ENCODE results near the gene IFNL3.
A peak's percentile ranks its signal among the peaks of the same experiment; 100 is the strongest.
"Not testable (repeated sequence)": the region's sequence is repeated elsewhere in the genome, so short reads cannot be mapped to it uniquely, and the experiment has no call there.

IFNL3 gene

GRCh38 chr19:39244410-39245100 is at the start of gene IFNL3:
IFNL3 (minus strand) TSS chr19:39245006; CDS start chr19:39244967, 39 bp downstream.
- not testable (repeated sequence) for FAIRE-seq

GRCh38 chr19:39293394-39293793 is 48.6 kb upstream of the IFNL3 start:
- no peak for FAIRE-seq

DNA sequence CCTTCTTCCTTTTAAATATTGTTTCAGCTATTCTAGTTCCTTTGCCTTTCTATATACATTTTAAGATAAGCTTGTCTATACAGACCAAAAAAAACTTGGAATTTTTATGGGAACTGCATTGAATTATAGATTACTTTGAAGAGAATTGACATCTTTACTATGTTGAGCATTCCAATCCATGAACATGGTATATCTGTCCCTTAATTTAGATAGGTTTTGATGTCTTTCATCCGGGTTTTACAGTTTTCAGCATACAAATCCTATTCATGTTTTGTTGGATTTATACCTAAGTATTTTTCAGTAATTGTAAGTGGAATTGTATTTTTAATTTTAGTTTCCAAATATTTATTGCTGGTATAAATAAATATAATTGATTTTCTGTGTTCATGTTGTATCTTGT is 39.2 kb upstream of the IFNL3 start:
- no peak for FAIRE-seq

GRCh38 chr19:39282021-39282420 is 37.2 kb upstream of the IFNL3 start:
- no peak for FAIRE-seq

- FAIRE-seq = no peak
Observed at GRCh38 chr19:39277598-39277997, 32.8 kb upstream of the IFNL3 start.

DNA sequence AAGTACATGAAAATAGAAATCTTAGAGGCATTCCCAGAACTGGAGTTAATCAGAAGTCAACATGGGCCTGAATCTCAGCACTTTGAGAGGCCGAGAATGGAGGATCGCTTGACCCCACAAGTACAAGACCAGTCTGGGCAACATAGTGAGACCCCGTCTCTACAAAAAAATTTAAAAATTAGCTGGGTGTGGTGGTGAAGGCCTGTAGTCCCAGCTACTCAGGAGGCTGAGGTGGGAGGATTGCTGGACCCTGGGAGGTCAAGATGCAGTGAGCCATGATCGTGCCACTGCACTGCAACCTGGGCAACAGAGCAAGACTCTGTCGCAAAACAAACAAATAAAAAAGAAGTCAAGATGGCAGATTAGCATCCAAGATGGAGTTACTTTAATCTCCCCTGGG is 31.9 kb upstream of the IFNL3 start:
- no peak for FAIRE-seq

DNA sequence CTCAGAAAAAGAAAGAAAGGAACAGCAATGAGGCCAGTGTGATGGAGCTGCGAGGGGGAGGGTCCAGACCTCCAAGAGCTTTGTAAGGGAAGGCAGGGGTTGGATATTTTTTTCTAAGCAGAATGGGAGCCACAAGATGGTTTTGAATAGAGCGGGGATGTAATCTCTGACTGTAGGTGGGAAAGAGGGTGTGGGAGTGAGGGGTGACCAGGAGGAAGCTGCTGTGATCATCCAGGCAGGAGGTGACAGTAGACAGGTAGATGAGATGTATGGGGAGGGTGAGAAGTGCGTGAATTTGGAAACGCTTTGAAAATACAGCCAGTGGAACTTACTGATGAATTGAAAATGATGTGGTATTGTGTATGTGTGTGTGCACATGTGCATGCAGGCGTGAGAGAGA is 30.8 kb upstream of the IFNL3 start:
- FAIRE-seq = no peak

DNA sequence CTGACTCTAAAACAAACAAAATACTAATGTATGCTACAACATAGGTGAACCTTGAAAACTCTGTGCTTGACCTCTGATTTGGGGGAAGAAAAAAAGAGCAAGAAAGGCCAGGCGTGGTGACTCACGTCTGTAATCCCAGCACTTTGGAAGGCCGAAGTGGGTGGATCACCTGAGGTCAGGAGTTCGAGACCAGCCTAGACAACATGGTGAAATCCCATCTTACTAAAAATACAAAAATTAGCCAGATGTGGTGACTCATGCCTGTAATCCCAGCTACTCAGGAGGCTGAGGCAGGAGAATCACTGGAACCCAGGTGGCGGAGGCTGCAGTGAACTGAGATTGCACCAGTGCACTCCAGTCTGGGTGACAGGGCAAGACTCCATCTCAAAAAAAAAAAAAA is 29.1 kb upstream of the IFNL3 start:
- FAIRE-seq = not testable (repeated sequence)

DNA sequence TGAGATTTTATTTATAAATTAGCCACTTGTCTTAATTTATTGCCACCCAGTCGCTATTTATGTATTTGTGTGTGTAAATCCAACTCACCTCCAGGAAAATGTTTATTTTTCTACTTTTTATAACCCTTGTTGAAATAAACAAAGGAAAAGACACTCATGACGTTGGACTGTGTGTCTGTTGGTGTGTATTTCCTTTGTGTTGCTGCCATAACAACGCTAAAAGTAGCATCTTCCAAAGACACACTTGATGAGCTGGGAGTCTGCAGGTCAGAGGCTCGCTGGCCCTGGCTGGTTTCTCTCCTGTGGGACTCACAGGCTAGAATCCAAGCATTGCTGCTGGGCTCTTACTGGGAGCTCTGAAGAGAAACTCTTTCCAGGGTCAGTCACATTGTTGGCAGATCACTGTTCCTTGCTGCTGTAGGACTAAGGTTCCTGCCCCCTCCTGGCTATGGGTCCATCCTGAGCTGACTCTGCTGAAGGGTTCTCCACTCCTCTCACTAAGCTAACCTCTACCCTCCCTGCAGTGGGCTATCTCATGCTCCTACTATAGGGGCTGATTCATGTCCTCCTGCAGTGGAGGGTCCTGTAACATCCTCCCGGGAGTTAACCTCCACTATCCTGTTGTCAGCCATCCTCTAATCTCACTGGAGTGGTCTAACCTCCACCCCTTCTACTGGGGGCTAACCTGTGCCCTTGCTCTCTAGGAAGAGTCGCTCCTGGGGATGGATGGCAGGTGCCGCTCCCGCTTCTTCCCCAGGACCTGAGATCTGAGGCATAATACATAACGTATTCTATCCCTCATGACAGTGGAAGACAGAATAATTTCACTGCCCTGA is 25.4 kb upstream of the IFNL3 start:
- no peak for FAIRE-seq

GRCh38 chr19:39269369-39269768 is 24.6 kb upstream of the IFNL3 start:
- FAIRE-seq = not testable (repeated sequence)

GRCh38 chr19:39268531-39269223 is 23.9 kb upstream of the IFNL3 start:
- not testable (repeated sequence) for FAIRE-seq

GRCh38 chr19:39268085-39268484 is 23.3 kb upstream of the IFNL3 start, which contains the start of gene IFNL2:
IFNL2 (plus strand) TSS chr19:39268396; CDS start chr19:39268569, 173 bp downstream.
- FAIRE-seq = peak; percentile 49

GRCh38 chr19:39265321-39265916 is 20.6 kb upstream of the IFNL3 start:
- FAIRE-seq = no peak

GRCh38 chr19:39264306-39265290 is 19.8 kb upstream of the IFNL3 start:
- FAIRE-seq = no peak

DNA sequence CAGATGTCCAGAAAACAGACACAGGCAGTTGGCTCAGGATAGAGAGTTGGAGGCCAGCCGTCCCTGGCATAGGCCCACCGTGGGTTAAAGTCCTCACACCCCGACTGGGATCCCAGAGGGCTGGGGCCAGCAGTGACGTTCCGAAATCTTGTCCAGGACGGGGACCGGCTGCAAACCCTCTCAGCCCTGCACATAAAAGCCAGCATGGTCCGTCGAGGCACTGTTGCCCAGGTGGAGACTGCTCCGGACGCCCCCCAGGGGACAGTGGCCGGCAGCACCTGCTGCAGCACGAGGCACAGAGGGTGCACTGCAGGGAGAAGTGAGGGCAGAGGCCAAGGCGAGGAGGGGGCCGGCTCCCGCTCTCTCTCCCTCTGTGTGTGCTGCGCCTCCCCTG is 19.1 kb upstream of the IFNL3 start:
- no peak for FAIRE-seq

DNA sequence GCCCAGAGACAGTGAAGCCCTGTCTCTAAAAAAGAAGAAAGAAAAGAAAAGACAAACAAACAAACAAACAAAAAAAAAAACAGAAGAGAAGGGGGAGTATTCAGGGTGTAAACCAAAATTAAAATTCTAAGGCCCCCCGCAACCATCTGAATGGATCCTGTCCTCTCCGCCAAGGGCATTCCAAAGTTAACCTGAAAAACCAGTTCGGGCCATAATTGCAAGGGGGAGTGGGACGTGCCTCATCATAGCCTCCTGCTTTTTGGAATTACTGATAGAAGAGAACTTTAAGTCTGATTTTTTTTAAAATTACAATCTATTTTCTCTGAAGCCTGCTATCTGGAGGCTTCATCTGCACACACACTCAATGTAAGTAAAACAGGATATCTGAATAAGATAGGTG is 17.7 kb upstream of the IFNL3 start:
- no peak for FAIRE-seq

DNA sequence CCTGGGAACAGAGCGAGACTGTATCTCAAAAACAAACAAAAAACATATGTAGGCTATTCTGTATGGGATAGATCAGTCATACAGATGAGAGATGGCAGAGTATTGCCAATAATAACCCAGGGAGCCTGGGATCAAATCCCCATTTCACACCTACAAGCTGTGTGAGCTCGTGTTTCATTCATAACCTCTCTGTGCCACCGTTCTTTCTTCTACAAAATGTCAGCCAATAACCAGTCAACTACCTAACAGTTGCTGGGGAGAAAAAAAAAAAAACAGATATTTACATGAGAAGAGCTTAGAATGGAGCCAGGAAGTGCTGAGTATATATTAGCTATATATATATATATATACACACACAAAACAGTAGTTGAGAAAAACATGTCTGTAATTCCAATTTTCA is 16.9 kb upstream of the IFNL3 start:
- no peak for FAIRE-seq

- no peak for FAIRE-seq
Observed at GRCh38 chr19:39257227-39257626, 12.4 kb upstream of the IFNL3 start.

DNA sequence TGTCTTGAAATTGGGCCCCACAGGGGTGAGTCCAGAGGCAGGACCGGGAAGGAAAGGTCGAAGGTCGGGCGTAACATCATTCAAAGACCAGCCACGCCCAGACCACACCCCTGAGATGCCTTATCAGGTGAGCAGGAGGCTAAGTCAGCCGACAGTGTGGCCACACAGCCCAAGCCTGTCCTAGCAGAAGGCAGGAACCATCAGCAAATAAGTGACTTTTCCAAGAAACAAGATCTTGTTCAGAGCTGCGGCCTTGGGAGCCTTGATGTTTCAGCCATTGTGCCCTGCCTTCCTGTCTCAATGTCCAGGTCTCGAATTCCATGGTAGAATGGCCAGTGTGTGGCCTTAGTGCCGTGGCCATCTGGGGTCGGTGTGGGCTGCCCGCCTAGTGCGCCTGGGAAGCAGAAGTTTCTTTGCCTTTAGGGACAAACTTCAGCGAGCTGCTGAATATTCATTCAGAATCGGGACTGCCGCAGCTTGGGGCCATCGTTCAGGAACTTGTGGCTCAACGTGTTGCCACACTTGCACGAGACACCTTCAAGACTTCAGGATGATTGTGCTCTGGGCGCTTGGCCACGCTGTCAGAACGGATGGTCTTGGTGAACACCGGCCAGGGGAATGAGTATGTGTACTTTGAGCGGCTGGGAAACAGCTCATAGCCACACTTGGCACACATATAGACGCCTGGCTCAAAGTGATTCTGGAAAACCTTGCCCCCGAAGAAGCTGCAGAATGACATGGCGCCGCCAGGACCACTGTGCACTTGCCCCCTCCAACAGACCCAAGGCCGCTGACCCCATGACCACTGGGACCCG is 9.9 kb upstream of the IFNL3 start:
- no peak for FAIRE-seq

DNA sequence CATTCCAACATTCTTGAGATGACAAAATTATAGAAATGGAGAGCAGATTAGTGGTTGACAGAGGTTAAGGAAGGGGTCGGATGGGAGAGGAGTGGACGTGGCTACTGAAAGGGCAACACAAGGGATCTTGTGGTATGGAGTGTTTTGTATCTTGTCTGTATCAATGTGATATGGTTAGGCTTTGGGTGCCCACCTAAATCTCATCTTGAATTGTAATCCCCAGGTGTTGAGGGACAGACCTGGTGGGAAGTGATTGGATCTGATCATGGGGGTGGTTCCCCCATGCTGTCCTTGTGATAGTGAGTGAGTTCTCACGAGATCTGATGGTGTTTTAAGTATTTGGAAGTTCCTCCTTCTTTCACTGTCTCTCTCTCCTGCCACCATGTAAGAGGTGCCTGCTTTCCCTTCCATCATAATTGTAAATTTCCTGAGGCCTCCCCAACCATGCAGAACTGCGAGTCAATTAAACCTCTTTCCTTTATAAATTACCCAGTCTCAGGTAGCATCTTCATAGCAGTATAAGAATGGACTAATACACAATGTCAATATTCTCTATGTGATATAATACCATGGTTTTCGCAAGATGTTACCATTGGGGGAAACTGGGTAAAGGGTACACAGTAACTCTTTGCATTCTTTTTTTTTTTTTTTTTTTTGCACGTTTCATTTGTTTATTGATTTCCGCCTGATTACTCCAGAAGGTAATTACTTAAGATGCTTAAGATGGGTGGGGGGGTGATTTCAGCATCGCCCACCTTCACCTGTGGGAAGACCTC is 8.8 kb upstream of the IFNL3 start:
- no peak for FAIRE-seq

Measured in G401.6 (cell line).